ENCODE results near the gene PLCB2. TPM values are rescaled to one million over a fixed set of nuclear protein-coding genes. Genes with fewer than 3 reads are reported as not detected.

Gene PLCB2
- total and polyA plus RNA-seq, 9 of the 15 experiments (the other 6 are each of a cell fraction or from before 2014, with no cell fraction given), result 0.37 to 12.3 (median 8.0) TPM

GRCh38 chr15:40282869-40283614 lies 24.7 kb downstream of the PLCB2 start, which contains the start of gene ANKRD63 (continued):
- no peak for TF ChIP-seq STAG1 (CRISPR knock-in tag; IDR thresholded peaks at IDR 0.05; ENCODE audit: borderline replicate concordance)
- TF ChIP-seq RNF2 (IDR thresholded peaks at IDR 0.05), result no peak
- TF ChIP-seq ZNF75A (CRISPR knock-in tag; IDR thresholded peaks at IDR 0.05), result no peak
- peak; percentile 12 for TF ChIP-seq ARID4B (CRISPR knock-in tag; IDR thresholded peaks at IDR 0.05)
- TF ChIP-seq, protein P1, sequence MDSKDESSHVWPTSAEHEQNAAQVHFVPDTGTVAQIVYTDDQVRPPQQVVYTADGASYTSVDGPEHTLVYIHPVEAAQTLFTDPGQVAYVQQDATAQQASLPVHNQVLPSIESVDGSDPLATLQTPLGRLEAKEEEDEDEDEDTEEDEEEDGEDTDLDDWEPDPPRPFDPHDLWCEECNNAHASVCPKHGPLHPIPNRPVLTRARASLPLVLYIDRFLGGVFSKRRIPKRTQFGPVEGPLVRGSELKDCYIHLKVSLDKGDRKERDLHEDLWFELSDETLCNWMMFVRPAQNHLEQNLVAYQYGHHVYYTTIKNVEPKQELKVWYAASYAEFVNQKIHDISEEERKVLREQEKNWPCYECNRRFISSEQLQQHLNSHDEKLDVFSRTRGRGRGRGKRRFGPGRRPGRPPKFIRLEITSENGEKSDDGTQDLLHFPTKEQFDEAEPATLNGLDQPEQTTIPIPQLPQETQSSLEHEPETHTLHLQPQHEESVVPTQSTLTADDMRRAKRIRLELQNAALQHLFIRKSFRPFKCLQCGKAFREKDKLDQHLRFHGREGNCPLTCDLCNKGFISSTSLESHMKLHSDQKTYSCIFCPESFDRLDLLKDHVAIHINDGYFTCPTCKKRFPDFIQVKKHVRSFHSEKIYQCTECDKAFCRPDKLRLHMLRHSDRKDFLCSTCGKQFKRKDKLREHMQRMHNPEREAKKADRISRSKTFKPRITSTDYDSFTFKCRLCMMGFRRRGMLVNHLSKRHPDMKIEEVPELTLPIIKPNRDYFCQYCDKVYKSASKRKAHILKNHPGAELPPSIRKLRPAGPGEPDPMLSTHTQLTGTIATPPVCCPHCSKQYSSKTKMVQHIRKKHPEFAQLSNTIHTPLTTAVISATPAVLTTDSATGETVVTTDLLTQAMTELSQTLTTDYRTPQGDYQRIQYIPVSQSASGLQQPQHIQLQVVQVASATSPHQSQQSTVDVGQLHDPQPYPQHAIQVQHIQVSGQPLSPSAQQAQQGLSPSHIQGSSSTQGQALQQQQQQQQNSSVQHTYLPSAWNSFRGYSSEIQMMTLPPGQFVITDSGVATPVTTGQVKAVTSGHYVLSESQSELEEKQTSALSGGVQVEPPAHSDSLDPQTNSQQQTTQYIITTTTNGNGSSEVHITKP (IDR thresholded peaks at IDR 0.05; ENCODE audit: partially characterized antibody), result no peak
- TF ChIP-seq ELF4 (CRISPR knock-in tag; IDR thresholded peaks at IDR 0.05), result no peak
- no peak for TF ChIP-seq HDAC1 (IDR thresholded peaks at IDR 0.05)
- no peak for TF ChIP-seq JUN (IDR thresholded peaks at IDR 0.05; ENCODE audit: borderline replicate concordance, low read depth, low read length)
- TF ChIP-seq JUN (CRISPR knock-in tag; IDR thresholded peaks at IDR 0.05; ENCODE audit: borderline replicate concordance), result no peak
- no peak for TF ChIP-seq EP400 (IDR thresholded peaks at IDR 0.05)
- TF ChIP-seq PATZ1 (CRISPR knock-in tag; IDR thresholded peaks at IDR 0.05; ENCODE audit: borderline replicate concordance), result no peak
- TF ChIP-seq E2F3 (CRISPR knock-in tag; IDR thresholded peaks at IDR 0.05), result no peak
- TF ChIP-seq MAFG (tag; conservative IDR thresholded peaks at IDR 0.05), result no peak
- TF ChIP-seq ATF2 (CRISPR knock-in tag; IDR thresholded peaks at IDR 0.05), result no peak
- TF ChIP-seq FOS (IDR thresholded peaks at IDR 0.05; ENCODE audit: extremely low read depth, insufficient read length), result no peak
- TF ChIP-seq WHSC1 (IDR thresholded peaks at IDR 0.05; ENCODE audit: low read length), result no peak
- peak; percentile 2; the same call in 1 of the 2 replicates for TF ChIP-seq CXXC5 (CRISPR knock-in tag; IDR thresholded peaks at IDR 0.05)
- no peak for TF ChIP-seq ZNF24 (IDR thresholded peaks at IDR 0.05)
